Colonic mucosa (tissue), 4 donors: ENCODE measurements around the gene SIM1. TPM values are rescaled to one million over a fixed set of nuclear protein-coding genes. Genes with fewer than 3 reads are reported as not detected.

Experiments
- DNase-seq: peaks from one replicate; pipeline ENCODE4 v3.0.0-alpha.2; 2020
- H3K27ac ChIP-seq: fragments of 200-600 bp; one replicate; pipeline ENCODE4 v1.8.0; 2021
- H3K27me3 ChIP-seq: fragments of 200-600 bp; one replicate; pipeline ENCODE4 v1.8.0; 2021
- H3K36me3 ChIP-seq: fragments of 200-600 bp; one replicate; pipeline ENCODE4 v1.8.0; 2021
- H3K4me1 ChIP-seq: fragments of 200-600 bp; one replicate; pipeline ENCODE4 v1.8.0; 2021; ENCODE audit warnings: mild to moderate bottlenecking
- H3K4me3 ChIP-seq: fragments of 200-600 bp; one replicate; pipeline ENCODE4 v1.8.0; 2021
- H3K9ac ChIP-seq, 2 donors: one replicate each; pipeline ENCODE4 v1.7.0; 2013; ENCODE audit warnings: control low read depth in 2 of 2, low read depth in 2 of 2, low read length in 2 of 2
- H3K9me3 ChIP-seq: fragments of 200-600 bp; one replicate; pipeline ENCODE4 v1.8.0; 2021
- CTCF ChIP-seq: fragments of 200-600 bp; IDR thresholded peaks from one replicate; pipeline ENCODE4 v1.8.0; 2022; ENCODE audit warnings: antibody characterized with exemption, mild to moderate bottlenecking
- intact Hi-C: fragments of 100-400 bp; cut with DNase I; formaldehyde crosslinking; loops from one replicate; pipeline ENCODE4 v1.14.1; 2022
- total RNA-seq, 2 donors: library from RNA; stranded (reverse); fragmentation: NEBNext Ultra II Directional in 1 of 2; extraction: Animal tissue kit (Norgen Biotek cat#: 25700) in 1 of 2; gene quantifications; one replicate each; pipeline ENCODE4 v1.2.1, GENCODE V29; 2021
- donor health status: healthy.
- donor health status: DM: no; HTN: no; CAD: no.
- donor health status: DM: no; HTN: no; CAD: no.

The SIM1 gene
- total RNA-seq, 2 donors from 2014 or later: 0.16 TPM; not detected in 1

GRCh38 chr6:100468016-100468622, 3.4 kb upstream of the SIM1 start:
- no peak overlapping the region for H3K27ac ChIP-seq
- H3K9me3 ChIP-seq: no peaks in the 10 kb centered on the region
- no peak overlapping the region for H3K9ac ChIP-seq
- H3K27me3 ChIP-seq: peaks cover 79% of the 10 kb centered on the region
- intact Hi-C loops: no loop called here
- peaks cover 4% of the 10 kb centered on the region for H3K4me1 ChIP-seq
- TF ChIP-seq CTCF: no peak
- no peak for DNase-seq
- no peaks in the 10 kb centered on the region for H3K36me3 ChIP-seq
- H3K4me3 ChIP-seq: no peak overlapping the region

- Histone ChIP-seq H3K36me3 (no peaks in the 10 kb centered on the region), H3K27me3 (peaks cover 87% of the 10 kb centered on the region), H3K9ac (no peak overlapping the region), H3K9me3 (no peaks in the 10 kb centered on the region), H3K27ac (no peak overlapping the region), H3K4me1 (peaks cover 4% of the 10 kb centered on the region), H3K4me3 (no peak overlapping the region)
- intact Hi-C loops: no loop called here
- no peak for DNase-seq
- no peak for TF ChIP-seq CTCF
Observed at GRCh38 chr6:100467129-100468015, 2.7 kb upstream of the SIM1 start.

- no peak for DNase-seq
- Histone ChIP-seq H3K36me3 (no peaks in the 10 kb centered on the region), H3K27ac (no peak overlapping the region), H3K4me3 (no peak overlapping the region), H3K9me3 (no peaks in the 10 kb centered on the region), H3K4me1 (peaks cover 4% of the 10 kb centered on the region), H3K9ac (no peak overlapping the region), H3K27me3 (peaks cover 91% of the 10 kb centered on the region)
- TF ChIP-seq CTCF: no peak
- intact Hi-C loops: no loop called here
Observed at GRCh38 chr6:100466410-100467128, 1.8 kb upstream of the SIM1 start.

GRCh38 chr6:100465701-100466409, 1.1 kb upstream of the SIM1 start:
- no peak for DNase-seq
- H3K27ac ChIP-seq: no peak overlapping the region

More at GRCh38 chr6:100465701-100466409, 1.1 kb upstream of the SIM1 start:
- intact Hi-C loops: no loop called here
- Histone ChIP-seq H3K27me3 (peaks cover 95% of the 10 kb centered on the region), H3K36me3 (no peaks in the 10 kb centered on the region), H3K9me3 (no peaks in the 10 kb centered on the region), H3K4me1 (peaks cover 4% of the 10 kb centered on the region), H3K9ac (no peak overlapping the region), H3K4me3 (no peak overlapping the region)
- no peak for TF ChIP-seq CTCF
